Neural crest cell (in vitro differentiated cells): ENCODE measurements around the gene TMX3. TPM values are rescaled to one million over a fixed set of nuclear protein-coding genes. Genes with fewer than 3 reads are reported as not detected.

Experiments used
- DNase-seq: peaks from one replicate; pipeline ENCODE4 v3.0.0; 2021; ENCODE audit warnings: low read depth, mixed read lengths, low spot score
- H3K27ac Mint-ChIP-seq: one replicate; pipeline ENCODE4 v1.8.0; 2021; ENCODE audit warnings: mild to moderate bottlenecking, mixed read lengths; ENCODE audit not compliant: unreplicated experiment
- H3K27me3 Mint-ChIP-seq: 2 replicates; pipeline ENCODE4 v1.8.0; 2021; ENCODE audit warnings: low read depth, mild to moderate bottlenecking, mixed read lengths
- H3K36me3 Mint-ChIP-seq: 2 replicates; pipeline ENCODE4 v1.8.0; 2021; ENCODE audit warnings: low read depth, mild to moderate bottlenecking, mixed read lengths
- H3K4me1 Mint-ChIP-seq: 2 replicates; pipeline ENCODE4 v1.8.0; 2021; ENCODE audit warnings: mixed read lengths
- H3K4me3 Mint-ChIP-seq: one replicate; pipeline ENCODE4 v1.8.0; 2021; ENCODE audit warnings: mild to moderate bottlenecking, mixed read lengths
- H3K9me3 Mint-ChIP-seq: 2 replicates; pipeline ENCODE4 v1.8.0; 2021; ENCODE audit warnings: mixed read lengths
- CTCF ChIP-seq: fragments of 200-600 bp; sonication (generic); conservative IDR thresholded peaks from 2 replicates; pipeline ENCODE4 v1.5.0; 2021; ENCODE audit warnings: antibody characterized with exemption, mild to moderate bottlenecking
- total RNA-seq: library from RNA; stranded (reverse); gene quantifications from 2 replicates; pipeline ENCODE4 v1.2.1, GENCODE V29; 2021

The TMX3 gene
- total RNA-seq, 1 donor from 2014 or later, result 47.5 TPM

- Mint-ChIP-seq H3K9me3 (peaks cover 8% of the 10 kb centered on the region), H3K4me3 (no peak overlapping the region), H3K27ac (no peak overlapping the region), H3K4me1 (no peaks in the 10 kb centered on the region), H3K36me3 (peaks cover 8% of the 10 kb centered on the region), H3K27me3 (no peaks in the 10 kb centered on the region)
- no peak for DNase-seq
- no peak for TF ChIP-seq CTCF
Observed at GRCh38 chr18:68724021-68724420, 9.1 kb upstream of the TMX3 start.

GRCh38 chr18:68723539-68723938 is 8.6 kb upstream of the TMX3 start:
- peaks cover 8% of the 10 kb centered on the region for H3K9me3 Mint-ChIP-seq
- no peak for TF ChIP-seq CTCF
- H3K36me3 Mint-ChIP-seq, result peaks cover 8% of the 10 kb centered on the region
- no peaks in the 10 kb centered on the region for H3K27me3 Mint-ChIP-seq
- no peak overlapping the region for H3K4me3 Mint-ChIP-seq
- no peak overlapping the region for H3K27ac Mint-ChIP-seq
- no peak for DNase-seq
- no peaks in the 10 kb centered on the region for H3K4me1 Mint-ChIP-seq

- Mint-ChIP-seq H3K9me3 (peaks cover 8% of the 10 kb centered on the region), H3K27ac (no peak overlapping the region)
Observed at GRCh38 chr18:68722821-68723220, 7.9 kb upstream of the TMX3 start.

GRCh38 chr18:68721681-68722583 is 7.0 kb upstream of the TMX3 start:
- no peak overlapping the region for H3K27ac Mint-ChIP-seq
- H3K4me3 Mint-ChIP-seq, result no peak overlapping the region
- no peak for DNase-seq
- TF ChIP-seq CTCF, result no peak
- H3K27me3 Mint-ChIP-seq, result no peaks in the 10 kb centered on the region
- peaks cover 8% of the 10 kb centered on the region for H3K36me3 Mint-ChIP-seq
- H3K9me3 Mint-ChIP-seq, result peaks cover 8% of the 10 kb centered on the region
- no peaks in the 10 kb centered on the region for H3K4me1 Mint-ChIP-seq

More at GRCh38 chr18:68722821-68723220, 7.9 kb upstream of the TMX3 start:
- TF ChIP-seq CTCF, result no peak
- Mint-ChIP-seq H3K36me3 (peaks cover 8% of the 10 kb centered on the region), H3K27me3 (no peaks in the 10 kb centered on the region), H3K4me1 (no peaks in the 10 kb centered on the region), H3K4me3 (no peak overlapping the region)
- DNase-seq, result no peak

- peaks cover 6% of the 10 kb centered on the region for H3K36me3 Mint-ChIP-seq
- no peaks in the 10 kb centered on the region for H3K27me3 Mint-ChIP-seq
- no peaks in the 10 kb centered on the region for H3K9me3 Mint-ChIP-seq
Observed at GRCh38 chr18:68714366-68714711, 569 bp downstream of the TMX3 start.

More at GRCh38 chr18:68714366-68714711, 569 bp downstream of the TMX3 start:
- Mint-ChIP-seq H3K4me3 (peak overlapping the region; percentile 99), H3K4me1 (peaks cover 27% of the 10 kb centered on the region), H3K27ac (peak overlapping the region; percentile 90)
- TF ChIP-seq CTCF, result no peak
- peak; percentile 14 for DNase-seq
